GM19240 (cell line): ENCODE measurements around the gene B3GALT5.

Source experiments
- DNase-seq: peaks from one replicate; pipeline ENCODE4 v3.0.0; 2011; ENCODE audit warnings: low spot score; ENCODE audit not compliant: insufficient read length

Gene B3GALT5

DNA sequence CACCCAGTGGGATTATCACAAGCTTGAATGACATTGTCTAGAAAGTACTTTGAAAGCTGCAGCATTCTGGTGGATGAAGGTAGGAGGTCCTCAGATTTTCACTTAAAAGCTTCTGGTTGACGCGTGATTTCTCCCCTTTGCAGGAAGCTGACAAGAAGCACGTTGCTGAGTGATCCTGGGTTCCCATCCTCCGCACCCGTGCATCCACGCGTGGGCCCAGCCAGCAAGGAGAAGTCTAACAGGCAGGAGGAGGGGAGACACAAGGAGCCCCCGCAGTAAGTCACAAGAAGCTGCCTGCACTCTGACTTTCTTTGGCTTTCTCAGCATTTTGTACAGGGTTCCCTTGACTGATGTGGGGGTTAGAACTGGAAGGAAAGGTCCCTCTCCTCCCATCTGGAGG lies 7.8 kb upstream of the B3GALT5 start:
- no peak for DNase-seq

DNA sequence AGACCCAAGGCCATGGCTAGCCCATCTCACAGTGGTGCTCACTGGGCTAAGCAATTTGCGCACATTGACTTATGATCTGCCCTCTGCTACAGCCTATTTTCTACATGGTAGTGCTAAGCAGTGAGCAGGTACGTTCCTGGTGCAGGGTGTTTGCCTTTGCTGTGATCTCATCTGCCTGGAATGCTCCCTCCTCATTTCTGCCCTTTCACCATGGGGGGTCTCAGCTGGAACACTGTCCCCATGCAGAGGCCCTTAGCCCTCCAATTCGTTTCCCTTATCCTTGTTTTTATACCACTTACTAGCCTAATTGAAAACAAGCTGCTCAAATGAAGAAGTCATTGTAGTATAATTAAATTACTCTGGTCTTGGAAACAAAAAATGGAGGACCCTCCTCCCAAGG lies 2.0 kb upstream of the B3GALT5 start:
- DNase-seq: no peak

DNA sequence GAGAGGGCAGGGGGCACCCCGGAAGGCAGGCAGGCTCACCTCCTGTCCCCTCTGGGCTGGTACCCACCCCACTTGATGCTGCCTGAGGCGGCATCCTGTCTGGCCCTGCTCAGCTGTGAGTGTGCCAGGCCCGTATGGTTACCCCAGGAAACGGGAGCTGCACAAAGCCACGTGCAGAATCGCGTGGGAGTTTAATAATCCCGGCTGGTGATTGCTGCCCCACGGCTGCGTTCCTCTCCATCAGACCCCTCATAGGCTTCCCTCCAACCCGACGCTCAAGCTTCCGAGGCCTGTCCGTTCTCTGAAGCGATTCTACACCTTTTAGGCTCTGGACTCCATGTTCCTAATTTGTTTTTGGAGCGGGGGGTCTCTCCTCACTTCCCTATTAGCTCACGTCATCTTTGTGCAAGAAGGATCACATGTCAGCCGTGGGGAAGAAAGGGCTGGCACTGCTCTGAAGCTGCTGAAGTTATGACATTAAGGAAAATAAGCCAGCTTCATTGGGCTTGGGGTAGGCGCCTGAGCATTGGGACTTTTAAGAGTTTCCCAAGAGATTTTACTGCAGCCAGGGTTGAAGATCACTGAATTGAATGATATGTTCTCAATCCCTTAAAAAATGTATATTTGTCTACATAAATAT lies 1.1 kb upstream of the B3GALT5 start:
- DNase-seq: no peak

DNA sequence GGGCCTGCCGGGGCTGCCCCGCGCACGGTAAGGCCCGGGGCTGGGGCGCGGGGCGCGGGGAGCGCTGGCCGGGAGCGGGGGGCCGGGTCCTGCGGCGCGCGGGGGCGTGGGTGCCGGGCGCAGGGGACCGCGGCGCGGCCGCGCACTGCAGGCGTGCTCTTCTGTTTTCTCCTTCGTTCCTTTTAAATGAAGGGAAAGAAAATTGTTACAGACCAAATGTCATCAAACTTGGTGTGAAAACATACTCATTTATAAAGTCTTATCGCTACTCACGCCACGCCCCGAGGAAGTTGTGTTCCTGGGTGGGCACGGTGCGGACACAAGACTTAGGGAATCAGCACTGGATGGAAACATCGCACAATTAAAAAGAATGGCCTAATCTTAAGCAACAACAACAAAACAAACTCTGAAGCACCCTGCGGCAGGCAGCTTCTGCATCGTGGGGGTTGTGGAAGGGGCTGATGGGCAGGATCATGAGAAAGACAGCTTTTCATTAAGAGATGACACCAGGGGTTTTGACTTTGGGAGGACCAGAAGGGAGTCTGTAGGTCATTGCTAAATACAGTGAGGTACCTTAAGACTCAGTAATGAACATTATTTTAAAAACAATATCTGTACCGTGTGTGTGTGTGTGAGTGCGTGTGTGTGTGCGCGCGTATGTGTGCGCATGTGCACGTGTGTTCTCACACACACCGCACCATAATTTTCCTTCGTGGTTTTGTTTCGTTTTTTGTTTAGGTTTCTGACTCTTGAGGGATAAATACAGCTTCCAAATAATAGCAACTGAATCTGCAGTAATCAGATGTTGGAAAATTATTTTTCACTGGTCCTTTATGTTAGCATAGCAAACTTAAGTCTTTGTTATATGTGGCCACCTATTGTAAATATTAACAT lies 548 bp downstream of the B3GALT5 start:
- no peak for DNase-seq

DNA sequence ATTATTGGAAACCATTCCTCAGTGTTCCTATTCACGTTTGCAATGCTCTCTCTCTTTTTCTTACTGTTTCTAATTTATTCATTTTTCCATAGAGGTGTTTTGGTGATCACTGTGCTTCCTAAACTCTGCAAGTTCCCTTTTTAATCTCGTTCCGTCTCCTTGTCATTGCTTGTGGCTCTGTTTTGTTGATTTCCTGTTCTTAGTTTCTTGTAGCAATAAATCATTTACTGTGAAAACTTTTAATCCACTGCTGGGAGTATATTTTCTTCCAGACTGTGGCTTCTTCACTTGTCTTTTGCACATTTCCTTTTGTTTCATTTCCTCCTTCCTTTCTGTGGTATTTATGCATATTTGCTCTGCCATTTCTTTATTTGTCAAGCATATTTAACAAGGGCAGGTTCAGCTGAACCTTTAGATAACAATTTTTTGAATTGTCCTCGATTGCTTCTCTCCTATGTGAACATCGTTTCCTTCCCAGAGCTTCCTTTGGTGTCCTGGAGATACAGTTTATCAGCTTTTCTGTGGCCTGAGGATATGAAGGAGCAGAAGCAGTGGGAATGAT lies 3.6 kb downstream of the B3GALT5 start:
- DNase-seq: no peak

DNA sequence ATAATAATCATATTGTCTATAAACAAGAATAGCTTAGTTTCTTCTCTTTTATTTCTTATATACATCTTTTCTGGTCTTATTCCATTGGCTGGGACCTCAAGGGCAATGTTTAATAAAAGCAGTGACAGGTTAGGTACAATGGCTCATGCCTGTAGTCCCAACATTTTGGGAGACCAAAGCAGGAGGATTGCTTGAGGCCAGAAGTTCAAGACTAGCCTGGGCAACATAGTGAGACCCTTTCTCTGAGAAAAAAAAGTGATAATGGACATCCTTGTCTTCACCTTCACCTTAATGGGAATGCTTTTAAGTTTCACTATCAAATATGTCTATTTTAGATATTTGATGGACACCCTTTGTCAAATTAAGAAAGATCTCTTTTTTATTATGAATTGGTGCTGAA lies 8.1 kb downstream of the B3GALT5 start:
- DNase-seq: no peak

DNA sequence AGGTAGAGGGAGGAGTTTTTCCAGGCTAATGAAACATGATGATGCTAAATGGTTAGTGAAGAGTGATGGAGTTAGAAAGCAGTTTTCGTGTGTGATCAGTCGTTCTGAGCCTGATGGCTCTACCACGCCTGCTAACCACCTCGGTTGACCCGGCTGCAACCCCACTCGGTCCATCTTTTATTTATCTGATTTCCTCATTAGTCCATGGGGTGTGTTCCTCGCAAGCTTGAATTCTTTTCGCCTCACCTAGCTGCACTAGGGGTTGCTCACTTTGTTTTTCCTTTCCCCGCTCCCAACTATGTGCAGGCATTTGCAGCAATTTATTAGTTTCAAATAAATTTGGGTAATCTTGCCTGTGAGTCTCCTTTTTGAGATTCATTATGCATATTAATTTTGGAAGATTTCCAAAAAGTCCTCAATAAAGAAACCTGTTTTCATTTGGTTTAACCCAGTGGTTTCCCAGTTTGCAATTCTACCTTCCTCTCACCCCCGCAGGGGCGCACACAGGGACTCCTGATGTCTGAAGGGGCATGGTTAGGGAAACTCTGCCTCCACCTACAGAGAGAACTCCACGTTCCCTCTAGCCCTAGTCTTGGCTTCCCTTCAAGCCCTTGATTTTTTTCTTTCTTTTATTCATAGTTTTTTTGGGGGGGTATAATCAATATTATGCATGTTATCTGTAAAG lies 12.6 kb downstream of the B3GALT5 start:
- no peak for DNase-seq

DNA sequence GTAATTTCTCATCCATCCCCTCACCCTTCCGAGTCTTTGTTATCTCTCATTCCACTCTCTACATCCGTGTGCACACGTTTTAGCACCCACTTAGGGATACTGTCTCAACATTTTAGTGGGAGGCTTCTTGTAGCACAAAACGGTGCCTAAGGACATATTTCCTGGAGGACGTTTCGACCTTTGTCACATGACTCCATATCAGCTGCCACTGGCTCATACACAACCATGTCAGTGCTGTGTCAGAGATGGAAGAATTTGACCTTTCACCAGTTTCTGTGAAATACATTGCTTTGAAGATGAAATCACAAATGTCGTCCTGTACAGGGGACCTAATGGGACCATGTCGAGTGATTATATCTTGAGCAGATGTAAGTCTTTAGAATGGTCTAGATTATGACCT lies 15.6 kb downstream of the B3GALT5 start:
- no peak for DNase-seq

DNA sequence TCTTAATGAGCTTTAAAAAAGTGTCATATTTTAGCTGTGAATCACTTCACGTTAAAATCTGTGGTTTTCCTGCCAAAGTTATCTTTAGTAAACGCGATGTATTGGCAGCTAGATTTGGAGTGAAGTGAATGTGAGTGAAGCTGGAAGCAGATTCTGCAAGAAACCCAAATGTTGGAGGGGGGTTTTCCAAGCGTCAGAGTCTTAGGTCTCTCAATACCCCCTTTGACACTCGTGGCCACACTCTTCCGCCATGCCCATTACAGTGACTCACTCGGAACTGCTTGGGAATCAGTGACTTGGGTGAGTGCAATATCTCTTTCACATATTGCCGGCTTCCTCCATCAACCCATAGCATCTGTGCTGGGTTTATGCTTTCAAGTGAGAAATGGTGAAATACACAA lies 17.5 kb downstream of the B3GALT5 start:
- no peak for DNase-seq

DNA sequence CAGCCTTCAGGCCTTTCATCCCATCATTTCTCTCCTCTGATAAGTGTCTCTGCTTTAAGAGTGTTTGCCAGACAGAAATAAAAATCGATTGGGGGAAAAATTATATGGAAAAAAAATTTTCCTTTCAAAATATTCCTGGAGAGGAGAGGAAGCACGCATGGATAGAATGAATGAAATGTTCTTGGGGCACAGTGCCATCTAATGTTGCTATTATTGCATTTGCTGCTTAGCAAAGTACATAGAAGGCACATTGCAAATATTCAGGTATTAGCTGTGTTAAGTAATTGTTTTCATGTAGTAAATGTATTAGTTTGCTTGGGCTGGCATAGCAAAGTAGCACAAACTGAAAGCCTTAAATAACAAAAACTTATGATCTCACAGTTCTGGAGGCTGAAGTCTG lies 18.1 kb downstream of the B3GALT5 start:
- no peak for DNase-seq

DNA sequence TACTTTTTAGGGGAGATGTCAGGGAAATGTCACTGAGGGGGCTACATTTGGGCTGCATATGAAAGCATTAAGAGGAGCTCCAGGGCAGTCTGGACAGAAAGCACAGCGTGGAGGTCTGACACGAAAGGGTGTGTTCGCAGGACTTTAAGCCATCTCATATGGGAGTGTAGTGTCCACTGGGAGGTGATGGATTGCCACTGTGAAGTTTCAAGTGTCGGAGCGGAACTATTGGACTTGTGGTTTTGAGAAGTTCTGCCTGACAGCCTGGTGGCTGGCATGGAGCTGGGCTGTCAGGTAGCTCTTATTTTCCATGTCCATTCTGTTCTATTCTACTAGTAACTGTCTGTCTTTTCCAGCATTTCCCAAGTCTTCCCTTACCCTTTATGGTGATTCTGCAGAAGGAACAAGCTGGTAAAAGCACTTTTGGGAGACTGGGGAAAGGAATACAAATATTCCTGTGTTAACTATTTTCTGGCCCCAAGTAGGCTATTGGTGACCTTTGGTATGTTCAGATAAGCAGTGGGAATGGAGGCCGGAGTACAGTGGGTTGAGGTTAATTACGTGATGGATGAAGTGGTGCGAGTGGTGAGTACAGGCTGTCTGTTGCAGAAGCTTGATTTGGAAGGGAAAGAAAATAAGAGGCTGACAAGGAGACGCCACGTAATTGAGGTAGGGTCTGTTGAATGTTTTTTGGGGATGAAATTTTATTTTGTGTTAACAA lies 19.3 kb downstream of the B3GALT5 start:
- DNase-seq: no peak

DNA sequence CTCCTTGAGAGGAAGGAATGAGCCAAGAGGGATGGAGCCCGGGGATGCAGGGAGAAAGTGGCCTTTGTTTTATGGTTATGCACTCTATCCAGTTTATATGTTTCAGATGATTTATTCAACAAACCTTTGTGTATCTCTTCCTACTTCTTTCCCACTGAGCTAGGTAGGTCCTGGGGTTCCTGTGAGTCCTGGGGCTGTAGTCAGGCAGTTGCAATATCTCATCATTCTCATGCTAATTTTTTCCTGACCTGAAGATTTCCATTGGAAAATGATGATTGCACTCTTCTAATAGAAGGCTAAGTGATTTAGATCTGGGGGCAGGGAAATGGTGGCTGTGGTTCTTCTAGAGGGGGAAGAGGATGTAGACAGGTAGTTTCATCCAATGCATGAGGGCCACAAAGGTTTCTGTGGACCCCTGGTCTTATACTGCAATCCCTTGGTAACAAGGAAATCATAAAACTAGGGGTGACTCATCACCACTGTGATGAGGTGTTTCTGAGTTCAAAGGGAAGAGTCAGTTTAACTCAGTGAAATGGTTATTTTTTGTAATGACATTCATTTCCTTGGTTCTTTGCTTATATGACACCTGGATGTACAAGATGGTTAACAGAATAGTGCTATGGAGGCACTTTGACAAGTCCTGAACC lies 20.2 kb downstream of the B3GALT5 start:
- no peak for DNase-seq

DNA sequence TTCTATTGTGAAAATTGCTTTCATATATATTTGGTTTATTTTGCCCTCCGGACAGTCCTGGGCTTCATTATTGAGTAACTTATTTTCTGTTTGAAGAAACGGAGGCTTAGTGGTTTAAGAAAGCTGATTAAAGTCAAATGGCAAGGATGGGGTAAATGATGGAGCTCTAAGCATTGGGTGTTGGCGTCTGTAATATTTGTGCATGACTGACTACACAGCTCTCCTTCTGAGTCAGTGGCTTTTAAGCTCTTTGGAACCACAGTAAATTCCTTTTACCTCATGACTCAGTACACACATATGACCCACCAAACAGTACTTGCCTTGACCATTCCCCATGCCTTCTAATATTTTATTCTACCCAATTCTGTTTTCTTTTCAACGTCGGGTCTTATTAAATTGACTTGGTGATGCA lies 21.0 kb downstream of the B3GALT5 start:
- no peak for DNase-seq

DNA sequence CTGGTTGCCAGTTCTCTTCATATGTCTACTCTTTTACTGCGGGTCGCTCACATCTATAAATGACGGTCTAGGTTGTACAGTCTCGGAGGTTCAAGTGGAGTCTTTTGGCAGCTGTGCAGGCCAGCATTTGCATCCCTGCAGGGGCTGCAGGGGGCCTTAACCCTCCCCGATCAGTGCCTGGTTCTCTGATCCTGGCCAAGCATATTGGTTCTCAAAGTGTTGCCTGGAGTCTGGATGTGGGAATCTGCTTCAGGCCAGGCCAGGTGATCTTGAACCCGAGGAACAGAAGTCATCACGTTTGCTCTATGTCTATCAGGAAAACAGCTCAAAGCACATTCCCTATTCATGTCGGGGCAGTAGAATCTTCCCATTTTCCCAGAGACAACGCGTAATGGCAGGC lies 21.8 kb downstream of the B3GALT5 start:
- DNase-seq: no peak

DNA sequence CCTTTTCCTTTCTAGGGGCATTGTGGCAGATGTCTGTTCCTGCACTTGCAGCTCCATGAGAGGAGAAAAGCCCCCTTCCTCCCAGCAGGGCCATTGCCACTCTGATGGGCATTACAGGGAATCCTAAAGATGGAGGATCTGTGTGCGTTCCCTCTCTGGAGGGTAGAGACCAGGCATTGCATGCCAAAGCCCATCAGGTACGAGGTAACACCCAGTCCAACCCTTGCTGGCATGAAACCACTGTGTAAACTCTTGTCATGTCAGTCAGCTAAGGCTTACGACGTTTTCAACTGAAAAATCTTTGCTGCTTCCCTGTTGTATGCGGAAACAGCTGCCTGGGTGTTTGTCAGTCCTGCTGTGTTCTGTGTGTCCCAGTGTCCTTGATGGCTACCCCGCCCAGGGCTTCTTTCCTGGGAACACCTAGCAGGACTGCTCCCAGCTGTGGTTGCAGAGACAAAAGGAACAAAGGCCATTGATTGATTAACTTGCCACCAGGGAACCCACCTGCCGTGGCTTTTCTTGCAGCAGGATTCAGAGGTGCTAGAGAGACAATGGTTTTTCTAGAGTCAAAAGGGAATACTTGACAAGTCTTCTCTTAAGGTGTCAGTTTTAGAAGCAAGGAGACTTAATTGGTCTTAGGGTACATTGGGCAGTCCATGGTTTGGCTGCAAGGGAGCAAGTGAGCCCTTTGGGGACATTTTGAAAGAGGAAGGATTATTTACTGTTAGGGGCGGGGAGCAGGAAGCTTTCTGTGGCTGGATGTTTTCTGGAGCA lies 24.6 kb downstream of the B3GALT5 start:
- no peak for DNase-seq

DNA sequence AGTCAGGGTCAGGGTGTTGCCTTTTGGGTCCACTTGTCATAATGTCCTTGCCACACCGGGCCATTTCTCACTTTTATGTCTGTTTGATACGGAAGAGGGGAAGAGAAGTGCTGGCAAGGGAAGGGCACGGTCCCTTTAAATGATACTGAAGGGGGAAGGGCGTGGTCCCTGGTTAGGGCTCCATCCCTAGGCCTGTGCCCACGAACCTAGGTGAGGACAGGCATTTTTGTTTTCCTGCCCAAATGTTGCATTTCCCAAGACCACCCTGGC lies 25.2 kb downstream of the B3GALT5 start:
- no peak for DNase-seq

DNA sequence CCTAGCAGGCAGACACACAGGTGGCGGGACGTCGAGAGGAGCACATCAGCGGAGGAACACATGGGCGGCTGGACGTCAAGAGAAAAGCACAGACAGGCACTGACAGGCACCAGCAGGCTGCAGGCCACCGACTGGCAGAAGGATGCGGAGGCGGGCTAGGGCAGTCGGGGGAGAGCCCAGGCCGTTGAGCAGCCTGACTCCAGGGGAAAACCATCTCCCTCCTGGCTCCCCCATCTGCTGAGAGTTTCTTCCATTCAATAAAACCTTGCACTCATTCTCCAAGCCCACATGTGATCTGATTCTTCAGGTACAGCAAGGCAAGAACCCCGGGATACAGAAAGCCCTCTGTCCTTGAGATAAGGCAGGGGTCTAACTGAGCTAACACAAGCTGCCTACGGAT lies 25.5 kb downstream of the B3GALT5 start:
- no peak for DNase-seq

DNA sequence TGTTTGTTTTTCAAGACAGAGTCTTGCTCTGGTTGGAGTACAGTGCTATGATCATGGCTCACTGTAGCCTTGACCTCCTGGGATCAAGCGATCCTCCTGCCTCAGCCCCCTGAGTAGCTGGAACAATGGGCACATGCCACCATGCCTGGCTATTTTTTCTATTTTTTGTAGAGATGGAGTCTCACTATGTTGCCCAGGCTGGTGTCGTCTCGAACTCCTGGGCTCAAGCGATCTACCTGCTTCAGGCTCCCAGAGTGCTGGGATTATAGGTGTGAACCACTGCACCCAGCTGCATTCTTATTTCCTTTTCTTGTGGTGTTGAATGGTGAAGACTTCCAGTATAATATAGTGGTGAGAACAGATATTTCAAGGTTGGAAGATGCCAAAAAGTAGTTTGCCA lies 28.0 kb downstream of the B3GALT5 start:
- no peak for DNase-seq

DNA sequence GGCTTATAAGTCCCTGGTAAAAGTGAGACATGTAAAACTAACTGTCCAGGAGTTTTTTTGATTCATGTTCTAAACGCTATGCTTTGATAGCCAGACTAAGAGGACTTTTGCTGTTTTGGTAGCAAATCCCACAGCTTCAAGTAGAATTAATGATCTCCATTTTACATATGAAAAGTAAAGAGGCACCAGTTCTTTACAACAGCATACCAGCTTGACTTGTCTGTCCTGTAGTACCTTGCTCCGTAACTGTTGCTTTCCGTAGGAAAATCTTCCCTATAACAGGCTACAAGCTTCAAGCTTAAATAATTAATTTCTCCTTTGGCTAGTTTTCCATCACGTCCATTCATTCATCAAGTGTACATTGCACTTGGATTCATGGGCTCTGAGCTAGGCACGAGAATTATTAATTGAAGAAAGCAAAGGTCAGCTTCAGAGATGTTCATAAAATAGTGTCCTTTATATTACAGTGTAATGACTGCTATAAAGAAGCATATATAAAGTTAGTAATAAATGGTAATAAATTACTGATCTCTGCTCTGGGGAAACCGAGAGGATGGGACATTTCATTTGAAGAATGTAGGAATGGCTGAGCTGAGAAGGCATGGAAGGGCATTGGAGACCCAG lies 29.2 kb downstream of the B3GALT5 start:
- no peak for DNase-seq

DNA sequence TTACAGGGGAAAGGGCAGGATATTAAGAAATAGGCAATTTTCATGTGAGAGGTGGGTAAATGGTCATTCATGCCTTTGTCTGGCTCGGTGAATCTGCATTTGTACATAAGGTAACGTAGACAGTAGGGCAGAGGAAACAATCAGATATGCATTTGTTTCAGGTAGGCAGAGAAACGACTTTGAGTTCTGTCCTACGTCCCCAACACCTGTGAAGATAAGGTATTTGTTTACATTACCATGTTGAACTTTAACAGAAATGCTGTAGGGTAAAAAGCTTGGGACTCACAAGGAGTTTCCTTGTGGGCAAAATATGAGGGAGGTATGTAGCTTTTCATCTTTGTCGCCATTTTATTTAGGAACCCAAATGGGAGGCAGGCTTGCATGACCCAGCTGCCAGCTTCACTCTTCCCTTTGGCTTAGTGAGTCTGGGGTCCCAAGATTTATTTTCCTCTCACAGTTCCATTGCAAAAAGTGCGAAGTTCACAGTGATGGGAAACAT lies 31.4 kb downstream of the B3GALT5 start:
- DNase-seq: no peak
